ENCODE measurements around the gene HMG20A. TPM values are rescaled to one million over a fixed set of nuclear protein-coding genes. Genes with fewer than 3 reads are reported as not detected.

HMG20A gene
- total and polyA plus RNA-seq, 10 donors: 17.9 to 107 (median 77.2) TPM

DNA sequence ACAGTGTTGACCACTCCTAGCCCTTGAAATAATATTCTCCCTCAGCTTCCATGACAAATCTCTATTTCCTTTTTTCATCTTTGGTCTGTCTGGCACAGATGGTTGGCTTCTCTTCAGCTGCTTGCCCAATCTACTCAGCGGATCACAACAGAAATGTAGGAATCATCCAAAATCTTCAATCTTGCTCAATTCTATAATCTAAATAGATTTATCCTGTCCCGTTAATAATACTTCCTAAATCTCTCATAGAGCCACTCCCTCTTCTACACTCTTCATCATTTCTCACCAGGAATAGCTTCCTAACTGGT is 4.6 kb upstream of the HMG20A start:
- TF ChIP-seq POLR2AphosphoS5 (IDR thresholded peaks at IDR 0.05) (no peak), POLR2A (IDR thresholded peaks at IDR 0.05) (no peak)
- TF ChIP-seq, protein P1, sequence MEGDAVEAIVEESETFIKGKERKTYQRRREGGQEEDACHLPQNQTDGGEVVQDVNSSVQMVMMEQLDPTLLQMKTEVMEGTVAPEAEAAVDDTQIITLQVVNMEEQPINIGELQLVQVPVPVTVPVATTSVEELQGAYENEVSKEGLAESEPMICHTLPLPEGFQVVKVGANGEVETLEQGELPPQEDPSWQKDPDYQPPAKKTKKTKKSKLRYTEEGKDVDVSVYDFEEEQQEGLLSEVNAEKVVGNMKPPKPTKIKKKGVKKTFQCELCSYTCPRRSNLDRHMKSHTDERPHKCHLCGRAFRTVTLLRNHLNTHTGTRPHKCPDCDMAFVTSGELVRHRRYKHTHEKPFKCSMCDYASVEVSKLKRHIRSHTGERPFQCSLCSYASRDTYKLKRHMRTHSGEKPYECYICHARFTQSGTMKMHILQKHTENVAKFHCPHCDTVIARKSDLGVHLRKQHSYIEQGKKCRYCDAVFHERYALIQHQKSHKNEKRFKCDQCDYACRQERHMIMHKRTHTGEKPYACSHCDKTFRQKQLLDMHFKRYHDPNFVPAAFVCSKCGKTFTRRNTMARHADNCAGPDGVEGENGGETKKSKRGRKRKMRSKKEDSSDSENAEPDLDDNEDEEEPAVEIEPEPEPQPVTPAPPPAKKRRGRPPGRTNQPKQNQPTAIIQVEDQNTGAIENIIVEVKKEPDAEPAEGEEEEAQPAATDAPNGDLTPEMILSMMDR (IDR thresholded peaks at IDR 0.05 in 8 of 11, conservative IDR thresholded peaks at IDR 0.05 in 3 of 11): no peak
- H3K4me1 ChIP-seq: peaks cover 6 to 83% (median 38%) of the 10 kb centered on the region in 6 donors
- H3K27ac ChIP-seq: peak overlapping the region in 5 of 8 donors; percentile 43 to 94 (median 59)
- DNase-seq: no peak
- no peaks in the 10 kb centered on the region for H3K9me3 ChIP-seq
- 24 to 58% (median 39%) methylated on average over 2 of the region's 2 CpGs for WGBS, 5 donors
- no peaks in the 10 kb centered on the region for H3K36me3 ChIP-seq
- intact Hi-C loops (cut with DNase I; ENCODE audit: low total_unique reads): no loop called here
- no peaks in the 10 kb centered on the region for H3K27me3 ChIP-seq (replicated peaks in 1 of 7)
- H3K4me3 ChIP-seq: peak overlapping the region in 2 of 8 donors; percentile 29 to 81

DNA sequence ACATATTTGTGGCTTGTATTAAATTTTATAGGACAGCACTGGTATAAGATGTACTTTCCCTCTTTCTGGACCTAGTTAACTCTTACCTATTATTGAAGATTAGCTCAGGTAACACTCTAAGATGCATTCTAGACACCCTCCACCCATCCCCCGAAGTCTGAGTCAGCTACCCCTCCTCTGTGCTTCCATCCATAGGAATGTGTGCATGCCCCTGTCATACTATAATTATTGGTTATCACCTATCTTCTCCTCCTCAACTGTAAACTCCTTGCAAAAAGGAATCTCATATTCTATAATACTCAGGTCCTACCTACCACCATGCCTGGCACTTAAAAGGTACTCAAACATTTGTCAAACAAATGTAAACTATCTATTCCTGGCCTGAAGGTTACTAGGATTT is 3.7 kb upstream of the HMG20A start:
- intact Hi-C loops (cut with DNase I; ENCODE audit: low total_unique reads): no loop called here
- no peaks in the 10 kb centered on the region for H3K9me3 ChIP-seq
- H3K4me3 ChIP-seq: peak overlapping the region in 4 of 8 donors; percentile 26 to 89 (median 78)
- H3K27me3 ChIP-seq (replicated peaks in 1 of 7): no peaks in the 10 kb centered on the region
- peaks cover 13 to 83% (median 46%) of the 10 kb centered on the region in 6 donors for H3K4me1 ChIP-seq
- no peak for DNase-seq
- peak overlapping the region in 4 of 8 donors; percentile 93 to 97 (median 94) for H3K27ac ChIP-seq
- no peaks in the 10 kb centered on the region for H3K36me3 ChIP-seq
- WGBS, 5 donors: 0 to 82% (median 78%) methylated on average over 1 of the region's 1 CpG
- TF ChIP-seq, protein P1 (IDR thresholded peaks at IDR 0.05 in 8 of 11, conservative IDR thresholded peaks at IDR 0.05 in 3 of 11): no peak
- TF ChIP-seq POLR2AphosphoS5 (IDR thresholded peaks at IDR 0.05) (no peak), POLR2A (IDR thresholded peaks at IDR 0.05) (no peak)

DNA sequence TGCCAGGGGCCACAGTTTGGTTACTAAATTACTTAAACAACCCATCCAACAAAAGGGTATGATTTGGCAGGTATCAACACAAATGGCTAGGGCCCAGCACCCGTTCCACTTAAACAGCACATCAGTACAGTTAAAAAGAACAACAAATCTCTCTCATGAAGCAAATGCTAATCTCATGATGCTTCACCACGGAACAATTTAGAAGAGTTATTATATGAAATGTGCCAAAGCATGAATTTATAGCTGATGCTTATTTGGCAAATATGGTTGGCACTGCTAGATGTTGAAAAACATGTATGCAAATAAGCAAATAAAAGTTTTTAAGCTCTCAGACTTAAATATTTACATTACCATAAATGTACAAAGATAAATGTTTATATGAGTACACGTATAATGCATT is 3.1 kb upstream of the HMG20A start:
- 75 to 78% (median 77%) methylated on average over 3 of the region's 3 CpGs for WGBS, 5 donors
- intact Hi-C loops (cut with DNase I; ENCODE audit: low total_unique reads): no loop called here
- no peaks in the 10 kb centered on the region for H3K36me3 ChIP-seq
- peak overlapping the region in 6 of 8 donors; percentile 29 to 97 (median 94) for H3K27ac ChIP-seq
- peak overlapping the region; percentile 6 to 89 (median 72) for H3K4me3 ChIP-seq
- H3K9me3 ChIP-seq: no peaks in the 10 kb centered on the region
- no peaks in the 10 kb centered on the region for H3K27me3 ChIP-seq (replicated peaks in 1 of 7)
- TF ChIP-seq POLR2AphosphoS5 (IDR thresholded peaks at IDR 0.05): no peak
- TF ChIP-seq, protein P1 (IDR thresholded peaks at IDR 0.05 in 8 of 11, conservative IDR thresholded peaks at IDR 0.05 in 3 of 11): no peak
- TF ChIP-seq POLR2A (IDR thresholded peaks at IDR 0.05): no peak
- no peak for DNase-seq
- H3K4me1 ChIP-seq: peaks cover 20 to 85% (median 50%) of the 10 kb centered on the region in 6 donors

DNA sequence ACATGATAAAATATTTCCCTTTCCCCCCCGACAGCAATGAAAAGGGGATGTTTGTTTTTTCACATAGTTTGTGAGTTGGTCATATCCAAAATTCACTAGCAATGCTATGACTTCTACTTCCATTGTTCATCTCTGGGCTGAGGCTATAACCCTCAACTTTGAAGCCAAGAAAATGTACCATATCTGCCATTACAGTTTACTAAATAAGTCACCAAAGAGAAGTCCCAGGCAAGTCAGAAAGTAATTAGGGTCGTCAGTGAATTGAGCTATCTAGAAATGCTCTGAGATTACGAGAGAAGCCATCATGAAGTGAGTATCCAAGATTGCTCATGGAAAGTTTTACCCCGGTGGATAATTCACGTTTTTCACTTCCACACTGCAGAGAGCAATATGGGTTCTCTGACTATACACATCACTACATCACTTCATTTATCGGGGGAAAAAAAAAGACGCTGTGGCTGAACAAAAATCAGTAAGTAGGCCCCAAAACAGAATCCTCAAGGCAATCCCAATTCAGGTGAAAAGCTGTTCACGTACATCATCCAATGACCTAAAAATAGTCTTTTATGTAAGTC is 2.2 kb upstream of the HMG20A start:
- TF ChIP-seq, protein P1 (IDR thresholded peaks at IDR 0.05 in 8 of 11, conservative IDR thresholded peaks at IDR 0.05 in 3 of 11): no peak
- TF ChIP-seq POLR2AphosphoS5 (IDR thresholded peaks at IDR 0.05): no peak
- TF ChIP-seq POLR2A (IDR thresholded peaks at IDR 0.05): no peak
- no peaks in the 10 kb centered on the region for H3K36me3 ChIP-seq
- H3K27ac ChIP-seq: peak overlapping the region; percentile 86 to 97 (median 94)
- no peak for DNase-seq
- H3K4me3 ChIP-seq: peak overlapping the region; percentile 69 to 89 (median 78)
- H3K4me1 ChIP-seq: peaks cover 24 to 85% (median 55%) of the 10 kb centered on the region in 6 donors
- no peaks in the 10 kb centered on the region for H3K27me3 ChIP-seq (replicated peaks in 1 of 7)
- 48 to 75% (median 68%) methylated on average over 8 of the region's 8 CpGs for WGBS, 5 donors
- intact Hi-C loops (cut with DNase I; ENCODE audit: low total_unique reads): no loop called here
- H3K9me3 ChIP-seq: no peaks in the 10 kb centered on the region
